Nucleus accumbens (tissue), 56 donors: ENCODE results near the gene HSPA14.
"Not testable (repeated sequence)": the region's sequence is repeated elsewhere in the genome, so short reads cannot be mapped to it uniquely, and the experiment has no call there.

Experiments used
- DNase-seq, 56 donors: peaks; one replicate each; lab custom pipeline; 2025; lab: John Stamatoyannopoulos, UW

HSPA14 gene

GRCh38 chr10:14837757-14838581 is at the start of gene HSPA14, which contains the start of the genes CDNF and MSANTD7:
HSPA14 (plus strand) TSS chr10:14838306; CDS start chr10:14838403, 97 bp downstream.
CDNF (minus strand) TSS chr10:14838037; CDS start chr10:14837946, 91 bp downstream.
MSANTD7 (plus strand) TSS chr10:14838306; CDS start chr10:14842285, 3,979 bp downstream.
- DNase-seq, result peak; percentile 84 to 100 (median 98)

DNA sequence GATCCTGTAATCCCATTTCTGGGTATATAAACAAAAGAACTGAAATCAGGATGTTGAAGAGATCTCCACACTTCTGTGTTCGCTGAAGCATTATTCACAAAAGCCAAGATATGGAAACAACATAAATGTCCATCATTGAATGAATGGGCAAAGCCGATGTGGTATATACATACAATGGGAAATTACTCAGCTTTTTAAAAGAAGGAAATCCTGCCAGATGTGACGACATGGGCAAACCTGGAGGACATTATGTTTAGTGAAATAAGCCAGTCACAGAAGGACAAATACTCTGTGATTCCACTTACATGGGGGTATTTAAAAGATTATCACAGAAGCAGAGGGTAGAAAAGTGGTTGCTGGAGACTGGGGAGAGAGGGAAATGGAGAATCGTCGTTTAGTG is 39.5 kb upstream of the HSPA14 start:
- DNase-seq, result no peak

DNA sequence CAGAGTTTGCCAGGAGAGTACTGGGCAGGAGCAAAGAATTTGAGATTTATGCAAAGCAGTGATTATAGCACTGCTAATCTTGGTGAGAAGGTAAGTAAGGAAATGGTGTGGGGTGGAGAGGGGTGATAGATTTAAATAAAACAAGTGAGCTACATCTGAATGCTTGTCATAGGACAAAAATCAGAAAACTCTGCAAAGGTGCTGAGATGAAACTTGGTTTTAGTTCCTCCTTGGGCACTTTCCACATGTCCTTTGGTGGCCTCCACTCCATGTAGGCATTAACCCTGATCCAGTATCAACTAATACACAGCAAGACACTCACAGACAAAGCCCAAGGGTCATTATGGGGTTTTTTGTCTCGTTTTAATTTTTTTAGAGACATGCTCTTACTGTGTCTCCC is 37.7 kb upstream of the HSPA14 start:
- no peak for DNase-seq

GRCh38 chr10:14801723-14802122 is 36.4 kb upstream of the HSPA14 start:
- no peak for DNase-seq

GRCh38 chr10:14803827-14804226 is 34.3 kb upstream of the HSPA14 start:
- no peak for DNase-seq

GRCh38 chr10:14806318-14806717 is 31.8 kb upstream of the HSPA14 start:
- DNase-seq, result no peak

DNA sequence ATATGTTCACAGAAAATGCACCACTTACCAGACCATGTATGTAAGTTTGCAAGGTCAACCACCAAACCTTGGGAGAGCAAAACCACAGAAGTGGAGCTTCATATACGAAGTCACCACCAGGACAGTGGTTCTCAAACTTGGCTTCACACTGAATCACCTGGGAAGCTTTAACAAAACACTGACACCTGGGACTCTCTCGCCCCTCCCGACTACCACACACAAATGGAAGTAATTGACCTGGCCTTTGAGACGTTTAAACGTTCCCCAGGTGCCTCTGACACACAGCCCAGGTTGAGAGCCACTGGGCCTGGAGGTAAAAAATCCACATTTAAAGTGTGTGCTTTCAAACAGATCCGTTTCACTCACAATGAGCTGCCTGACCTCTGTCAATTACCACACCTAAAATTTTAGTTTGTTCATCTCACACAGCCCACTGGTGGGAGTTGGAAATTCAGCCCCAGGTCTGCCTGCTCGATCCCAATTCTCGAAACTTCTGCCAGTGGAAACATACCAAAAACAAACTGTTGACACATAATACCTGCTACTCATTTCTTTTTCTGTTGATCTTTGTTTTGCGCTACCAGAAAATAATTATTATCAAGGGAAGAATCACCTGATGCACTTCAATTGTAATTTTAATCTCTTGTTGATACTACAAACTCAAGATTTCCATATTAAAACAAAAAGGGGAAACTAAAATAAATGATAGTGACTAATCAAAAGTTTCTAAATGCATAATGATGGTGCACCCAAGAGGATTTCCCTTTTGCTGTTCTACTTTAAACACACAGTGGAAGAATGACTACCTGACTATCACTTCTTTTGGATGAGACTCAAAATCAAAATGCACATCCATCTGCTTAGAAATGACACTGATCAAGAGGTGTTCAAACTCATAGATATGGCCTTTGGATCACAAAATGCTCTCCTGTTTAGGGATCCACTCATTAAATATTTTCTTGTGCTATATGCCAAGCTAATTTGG is 26.8 kb upstream of the HSPA14 start:
- no peak for DNase-seq

- DNase-seq, result no peak
Measured at GRCh38 chr10:14812271-14812670, 25.8 kb upstream of the HSPA14 start.

- DNase-seq, result no peak
Measured at GRCh38 chr10:14815681-14816080, 22.4 kb upstream of the HSPA14 start.

GRCh38 chr10:14816717-14817116 is 21.4 kb upstream of the HSPA14 start:
- not testable (repeated sequence) for DNase-seq

DNA sequence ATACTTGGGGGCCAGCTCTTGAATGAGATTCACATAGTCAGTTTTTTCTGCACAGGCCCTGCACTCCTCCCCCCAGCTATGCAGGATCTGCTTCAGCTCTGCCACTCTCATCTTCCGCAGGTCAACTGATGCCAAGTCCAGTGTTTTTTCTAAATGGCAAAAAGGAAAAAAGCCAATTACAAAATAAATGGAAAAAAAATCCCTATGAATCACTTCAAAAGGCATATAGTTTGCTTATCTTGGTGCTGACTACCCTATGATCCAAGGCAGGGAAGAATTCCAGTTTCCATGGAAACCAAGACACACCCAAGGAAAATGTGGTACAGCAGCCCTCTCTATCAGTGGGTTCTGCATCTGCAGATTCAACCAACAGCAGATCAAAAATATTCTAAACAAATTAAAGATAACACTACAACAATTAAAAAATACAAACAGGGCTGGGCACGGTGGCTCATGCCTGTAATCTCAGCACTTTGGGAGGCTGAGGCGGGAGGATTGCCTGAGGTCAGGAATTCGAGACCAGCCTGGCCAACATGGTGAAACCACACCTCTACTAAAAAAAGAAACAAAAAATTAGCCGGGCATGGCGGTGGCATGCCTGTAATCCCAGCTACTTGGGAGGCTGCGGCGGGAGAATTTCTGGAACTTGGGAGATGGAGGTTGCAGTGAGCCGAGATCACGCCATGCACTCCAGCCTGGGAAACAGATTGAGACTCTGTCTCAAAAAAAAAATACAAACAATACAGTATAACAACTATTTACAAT is 17.9 kb upstream of the HSPA14 start:
- DNase-seq, result peak in 6 of 56 donors; percentile 2 to 30 (median 8)

DNA sequence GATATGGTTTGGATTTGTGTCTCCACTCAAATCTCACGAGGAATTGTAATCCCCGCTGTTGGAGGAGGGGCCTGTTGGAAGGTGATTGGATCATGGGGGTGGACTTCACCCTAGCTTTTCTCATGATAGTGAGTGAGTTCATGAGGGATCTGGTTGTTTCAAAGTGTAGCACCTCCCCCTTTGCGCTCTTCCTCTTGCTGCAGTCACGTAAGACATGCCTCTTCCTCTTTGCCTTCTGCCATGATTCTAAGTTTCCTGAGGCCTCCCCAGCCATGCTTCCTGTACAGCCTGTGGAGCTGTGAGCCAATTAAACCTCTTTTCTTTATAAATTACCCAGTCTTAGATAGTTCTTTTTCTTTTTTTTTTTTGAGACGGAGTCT is 17.3 kb upstream of the HSPA14 start:
- no peak for DNase-seq

DNA sequence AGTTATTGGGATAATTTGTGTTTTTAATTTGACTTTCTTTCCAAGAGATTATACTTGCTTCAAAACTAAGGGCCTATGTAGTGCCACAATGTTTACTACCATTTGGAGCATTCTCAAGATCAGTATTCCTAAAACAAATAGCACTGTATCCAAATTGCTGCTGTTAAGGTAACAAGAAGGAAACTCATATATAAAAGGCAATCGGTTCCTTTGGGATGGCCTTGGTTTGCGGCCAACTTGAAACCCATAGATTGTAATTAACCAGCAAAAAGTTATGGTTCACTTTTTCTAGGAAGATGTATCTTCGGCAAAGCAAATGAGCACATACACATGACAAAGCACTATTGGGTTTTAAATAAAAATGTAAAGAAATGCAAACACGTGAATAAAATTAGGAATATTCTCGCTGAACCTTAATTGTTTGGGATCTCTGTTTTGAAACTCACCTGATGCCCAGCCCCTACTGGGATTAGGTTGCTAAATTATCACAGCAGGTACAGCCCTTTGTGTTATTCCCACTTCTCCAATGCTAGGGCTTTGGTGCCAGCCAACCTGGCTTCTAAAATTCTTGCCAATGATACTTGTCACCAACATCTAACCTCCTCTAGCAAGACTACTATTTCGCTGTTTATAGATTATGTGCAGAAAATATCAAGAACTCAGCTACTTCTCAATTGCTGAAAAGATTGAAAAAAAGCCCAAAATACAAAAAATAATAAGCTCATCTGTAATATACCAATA is 16.3 kb upstream of the HSPA14 start:
- no peak for DNase-seq

GRCh38 chr10:14822879-14823755 is 15.0 kb upstream of the HSPA14 start:
- DNase-seq, result peak in 13 of 56 donors; percentile 0 to 56 (median 5)

GRCh38 chr10:14823966-14824365 is 14.1 kb upstream of the HSPA14 start:
- DNase-seq, result no peak

- DNase-seq, result no peak
Measured at GRCh38 chr10:14826076-14826829, 11.9 kb upstream of the HSPA14 start.

GRCh38 chr10:14833106-14833505 is 5.0 kb upstream of the HSPA14 start:
- DNase-seq, result no peak

DNA sequence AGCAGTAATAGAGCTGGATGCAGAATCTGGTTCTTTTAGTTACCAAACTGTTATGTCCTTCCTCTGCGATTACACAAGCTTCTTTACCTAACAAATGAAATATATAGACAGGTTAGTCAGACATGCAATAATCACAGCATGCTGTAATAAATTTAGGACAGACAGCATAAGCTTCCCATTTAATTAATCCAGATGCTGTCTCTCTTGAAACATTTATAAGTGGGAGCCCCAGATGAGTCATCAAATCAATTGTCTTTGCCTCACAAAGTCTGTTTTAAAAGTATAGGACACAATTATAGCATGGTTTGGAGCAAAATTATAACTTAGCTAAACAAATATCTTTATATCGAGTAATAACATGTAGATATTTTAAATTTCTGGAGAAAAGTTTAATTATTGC is 1.9 kb upstream of the HSPA14 start:
- DNase-seq, result no peak
